ENCODE results near the gene KLC3. TPM values are rescaled to one million over a fixed set of nuclear protein-coding genes. Genes with fewer than 3 reads are reported as not detected.

The KLC3 gene
- polyA plus RNA-seq, 3 donors: 0.97 to 1.1 (median 1.1) TPM

DNA sequence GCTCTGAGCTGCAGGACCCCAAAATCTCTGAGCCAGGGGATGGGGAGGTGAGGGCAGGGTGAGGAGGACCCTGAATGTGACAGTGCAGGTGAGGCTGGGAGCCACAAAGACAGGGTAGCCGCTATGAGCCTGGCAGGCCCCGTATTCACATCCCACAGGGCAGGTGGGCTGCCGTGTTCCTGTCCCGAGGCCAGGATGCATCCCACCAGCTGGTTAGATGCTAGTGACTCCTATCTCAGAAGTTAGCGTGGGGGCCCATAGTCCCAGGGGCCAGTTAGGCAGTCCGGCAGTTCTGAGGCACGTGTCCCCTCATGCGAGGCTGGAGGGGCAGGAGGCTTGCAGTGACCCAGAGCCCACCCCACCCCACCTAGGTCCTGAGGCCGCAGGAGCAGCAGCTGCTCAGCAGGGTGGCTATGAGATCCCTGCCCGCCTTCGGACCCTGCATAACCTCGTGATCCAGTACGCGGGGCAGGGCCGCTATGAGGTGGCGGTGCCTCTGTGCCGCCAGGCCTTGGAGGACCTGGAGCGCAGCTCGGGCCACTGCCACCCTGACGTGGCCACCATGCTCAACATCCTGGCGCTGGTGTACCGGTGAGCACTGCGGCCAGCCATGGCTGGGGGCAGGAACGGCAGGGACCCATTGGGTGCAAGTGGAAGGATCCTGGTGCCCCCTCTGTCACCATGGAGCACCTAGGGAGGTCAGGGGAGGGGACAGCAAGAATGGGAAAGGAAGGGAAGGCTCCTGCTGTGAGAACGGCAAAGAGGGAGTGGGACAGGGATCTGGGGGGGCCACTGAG lies 7.2 kb downstream of the KLC3 start:
- no peak for DNase-seq (ENCODE audit: low read depth in 3 of 3, low spot score in 2 of 3)

DNA sequence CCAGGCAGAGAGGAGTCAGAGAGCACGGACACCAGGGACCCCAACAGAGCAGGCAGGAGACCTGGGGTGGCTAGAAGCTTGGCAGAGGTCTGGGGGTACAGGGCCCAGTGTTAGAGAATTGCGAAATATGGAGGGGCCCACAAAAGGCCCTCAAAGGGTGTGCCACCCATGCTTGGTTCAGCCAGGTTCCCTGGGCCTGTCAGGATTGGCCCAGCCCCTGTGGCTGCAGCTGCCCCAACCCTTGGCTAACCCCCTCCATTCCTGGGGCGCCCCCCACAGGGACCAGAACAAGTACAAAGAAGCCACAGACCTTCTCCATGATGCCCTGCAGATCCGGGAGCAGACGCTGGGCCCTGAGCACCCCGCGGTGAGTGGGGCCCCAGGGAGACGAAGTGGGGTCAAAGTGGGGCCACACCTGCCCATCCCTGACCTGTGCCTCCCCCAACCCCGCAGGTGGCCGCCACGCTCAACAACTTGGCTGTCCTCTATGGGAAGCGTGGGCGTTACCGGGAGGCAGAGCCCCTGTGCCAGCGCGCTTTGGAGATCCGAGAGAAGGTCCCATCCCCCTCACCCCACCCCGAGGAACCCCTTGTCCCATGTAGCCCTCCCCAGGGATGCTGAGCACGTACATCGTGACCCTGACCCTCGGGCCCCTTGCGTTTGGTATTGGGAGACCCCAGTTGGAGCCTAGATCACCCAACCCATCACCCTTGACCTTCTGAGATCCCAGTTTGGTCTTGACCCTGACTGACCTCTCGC lies 8.0 kb downstream of the KLC3 start:
- DNase-seq (ENCODE audit: low read depth in 3 of 3, low spot score in 2 of 3): no peak

DNA sequence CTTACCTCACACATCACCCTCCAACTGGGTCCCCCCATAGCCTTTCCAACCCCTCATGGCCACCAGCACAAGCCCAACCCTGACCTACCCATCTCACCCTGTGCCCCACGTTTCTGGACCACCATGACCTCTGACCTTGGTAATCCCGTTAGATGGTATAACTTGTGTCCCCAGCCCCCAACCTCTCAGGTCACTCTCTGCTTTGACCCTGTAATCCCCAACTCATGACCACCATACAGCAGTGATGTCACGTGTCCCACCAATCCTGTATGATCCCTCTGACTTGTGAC lies 8.5 kb downstream of the KLC3 start:
- no peak for DNase-seq (ENCODE audit: low read depth in 3 of 3, low spot score in 2 of 3)

DNA sequence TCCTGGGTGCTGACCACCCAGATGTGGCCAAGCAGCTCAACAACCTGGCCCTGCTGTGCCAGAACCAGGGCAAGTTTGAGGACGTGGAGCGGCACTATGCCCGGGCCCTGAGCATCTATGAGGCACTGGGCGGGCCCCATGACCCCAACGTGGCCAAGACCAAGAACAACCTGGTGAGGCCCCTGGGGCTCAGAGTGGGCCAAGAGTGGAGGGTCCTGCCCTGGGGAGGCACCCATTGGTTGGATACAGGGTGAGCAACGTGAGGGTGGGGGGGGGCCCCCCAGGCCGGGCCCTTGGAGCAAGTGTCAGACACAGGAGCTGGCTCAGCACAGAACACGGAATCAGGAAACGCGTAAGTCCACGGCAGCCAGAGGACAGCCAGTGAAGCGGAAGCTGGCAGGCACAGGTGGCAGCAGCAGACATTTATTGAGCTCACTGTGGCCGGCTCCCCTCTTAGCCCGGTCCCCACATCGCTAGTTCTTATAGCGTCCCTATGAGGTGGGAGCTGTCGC lies 8.9 kb downstream of the KLC3 start:
- no peak for DNase-seq (ENCODE audit: low read depth in 3 of 3, low spot score in 2 of 3)

DNA sequence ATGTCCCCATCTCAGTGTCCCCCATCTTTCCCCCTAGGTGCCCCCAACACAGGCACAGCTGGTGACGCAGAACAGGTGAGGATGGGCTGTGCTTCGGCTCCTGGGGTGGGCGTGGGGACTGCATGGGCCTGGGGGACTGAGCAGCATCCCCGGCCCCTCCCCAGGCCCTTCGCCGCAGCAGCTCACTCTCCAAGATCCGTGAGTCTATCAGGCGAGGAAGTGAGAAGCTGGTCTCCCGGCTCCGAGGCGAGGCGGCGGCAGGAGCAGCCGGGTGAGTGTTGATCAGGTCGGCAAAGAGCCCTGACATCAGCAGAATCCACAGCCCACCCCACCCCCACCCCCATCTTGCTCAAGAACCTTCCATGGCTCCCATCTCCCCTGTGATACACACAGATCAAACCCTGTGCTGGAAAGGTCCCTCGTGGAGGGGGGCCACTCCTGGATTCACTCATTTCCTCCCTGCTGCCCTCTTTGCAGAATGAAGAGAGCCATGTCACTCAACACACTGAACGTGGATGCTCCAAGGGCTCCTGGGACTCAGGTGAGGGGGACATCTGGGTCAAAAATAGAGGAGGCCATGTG lies 10.0 kb downstream of the KLC3 start:
- DNase-seq (ENCODE audit: low read depth in 3 of 3, low spot score in 2 of 3): no peak

DNA sequence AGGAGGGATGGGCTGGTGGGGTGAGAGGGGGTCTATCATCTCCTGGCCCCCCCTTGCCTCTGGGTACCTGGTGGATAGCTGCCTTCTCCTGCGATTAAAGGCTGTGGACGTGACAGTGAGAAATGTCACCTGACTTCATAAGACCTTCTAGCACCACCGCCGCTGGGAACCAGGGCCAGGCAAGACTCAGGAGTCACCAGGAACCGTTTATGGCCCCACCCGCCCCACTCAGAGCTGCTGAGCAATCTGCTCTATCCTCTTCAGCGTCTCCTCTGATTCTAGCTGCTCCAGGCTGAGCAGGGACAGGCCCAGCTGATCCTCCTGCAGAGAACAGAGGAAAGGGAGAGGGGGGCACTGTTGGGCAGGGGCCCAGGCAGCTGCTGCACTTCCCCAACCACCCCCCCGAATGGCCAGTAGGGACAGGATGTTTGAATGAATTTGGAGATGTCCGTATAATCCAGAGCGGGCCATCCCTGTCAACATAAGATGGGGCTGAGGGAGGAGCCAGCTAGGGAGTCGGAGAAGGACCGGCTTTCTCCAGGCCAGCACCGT lies 10.9 kb downstream of the KLC3 start:
- DNase-seq (ENCODE audit: low read depth in 3 of 3, low spot score in 2 of 3): no peak

DNA sequence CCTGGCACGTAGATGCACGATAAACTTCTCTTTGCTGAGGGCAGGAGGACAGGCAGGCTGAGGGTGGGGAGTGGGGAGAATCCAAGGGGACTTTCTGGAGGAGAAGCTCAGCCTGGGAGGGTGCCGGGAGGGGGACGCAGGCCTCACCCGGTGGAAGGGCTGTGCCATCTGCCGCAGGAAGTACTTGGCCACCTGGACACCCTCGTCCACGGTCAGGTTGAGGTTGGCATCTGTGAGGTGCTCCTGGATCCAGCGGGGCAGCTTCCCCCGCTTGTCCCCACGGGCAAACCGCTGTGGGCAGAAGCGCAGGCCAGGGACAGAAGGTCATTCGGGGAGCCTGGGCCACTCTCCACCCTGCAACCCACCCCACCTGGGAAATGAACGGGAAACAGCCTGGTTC lies 11.5 kb downstream of the KLC3 start:
- DNase-seq (ENCODE audit: low read depth in 3 of 3, low spot score in 2 of 3): no peak

DNA sequence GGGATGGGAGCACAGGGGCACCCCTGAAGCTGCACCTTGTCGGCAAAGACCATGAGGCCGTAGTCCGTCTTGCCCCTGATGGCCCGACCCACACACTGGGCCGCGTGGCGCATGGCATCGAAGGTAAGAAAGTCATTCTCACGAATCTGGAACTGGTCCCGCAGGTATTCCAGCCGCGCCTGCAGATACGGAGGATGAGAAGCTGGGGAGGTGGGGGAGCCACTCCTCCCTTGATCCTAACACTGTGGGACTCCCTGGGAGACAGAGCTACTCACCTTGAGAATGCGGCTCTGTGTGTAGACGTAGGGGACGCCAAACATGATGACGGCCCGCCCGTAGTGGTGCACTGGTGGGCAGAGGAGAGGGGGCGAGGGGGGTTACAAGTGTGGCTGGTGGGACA lies 11.9 kb downstream of the KLC3 start:
- DNase-seq (ENCODE audit: low read depth in 3 of 3, low spot score in 2 of 3): no peak

DNA sequence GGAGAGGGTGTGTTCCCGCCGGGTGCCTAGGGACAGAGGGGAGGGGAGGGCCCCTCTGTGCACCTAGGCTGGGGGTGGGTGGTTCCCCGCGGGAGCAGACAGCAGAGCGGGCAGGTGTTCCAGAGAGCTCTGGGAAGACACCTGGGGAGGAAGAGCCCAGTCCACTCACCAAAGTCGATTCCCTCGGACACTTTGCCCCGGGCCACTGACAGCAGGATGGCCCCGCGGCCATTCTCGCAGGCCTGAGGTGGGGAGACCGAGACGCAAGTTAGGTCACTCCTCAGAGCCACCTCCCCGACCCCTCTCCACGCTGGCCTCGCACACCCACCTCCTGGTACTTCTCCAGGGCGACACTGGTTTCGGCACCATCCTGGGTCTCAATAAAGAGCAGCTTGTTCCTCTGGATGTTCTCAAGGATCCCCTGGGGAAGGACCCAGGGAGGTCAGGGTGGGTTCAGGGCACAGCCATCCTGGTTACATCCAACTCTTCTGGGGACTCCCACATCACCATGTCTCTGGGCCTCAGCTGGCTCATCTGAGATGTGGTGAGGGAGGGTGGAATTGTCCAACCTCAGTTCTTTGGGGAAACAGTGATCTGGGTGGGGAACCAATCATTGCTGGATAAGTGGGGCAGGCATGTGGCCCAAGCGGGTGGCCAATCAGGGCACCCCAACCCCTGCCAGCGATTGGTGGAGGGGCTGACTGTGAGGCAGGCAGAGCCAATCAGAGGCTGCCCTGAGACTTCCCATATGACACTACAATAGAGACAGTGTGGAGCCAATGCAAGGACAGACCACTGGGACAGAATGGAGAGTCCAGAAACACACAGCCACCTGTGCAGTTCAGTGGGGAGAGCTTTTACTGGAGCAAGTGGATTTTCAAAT lies 12.6 kb downstream of the KLC3 start:
- DNase-seq (ENCODE audit: low read depth in 3 of 3, low spot score in 2 of 3): no peak

DNA sequence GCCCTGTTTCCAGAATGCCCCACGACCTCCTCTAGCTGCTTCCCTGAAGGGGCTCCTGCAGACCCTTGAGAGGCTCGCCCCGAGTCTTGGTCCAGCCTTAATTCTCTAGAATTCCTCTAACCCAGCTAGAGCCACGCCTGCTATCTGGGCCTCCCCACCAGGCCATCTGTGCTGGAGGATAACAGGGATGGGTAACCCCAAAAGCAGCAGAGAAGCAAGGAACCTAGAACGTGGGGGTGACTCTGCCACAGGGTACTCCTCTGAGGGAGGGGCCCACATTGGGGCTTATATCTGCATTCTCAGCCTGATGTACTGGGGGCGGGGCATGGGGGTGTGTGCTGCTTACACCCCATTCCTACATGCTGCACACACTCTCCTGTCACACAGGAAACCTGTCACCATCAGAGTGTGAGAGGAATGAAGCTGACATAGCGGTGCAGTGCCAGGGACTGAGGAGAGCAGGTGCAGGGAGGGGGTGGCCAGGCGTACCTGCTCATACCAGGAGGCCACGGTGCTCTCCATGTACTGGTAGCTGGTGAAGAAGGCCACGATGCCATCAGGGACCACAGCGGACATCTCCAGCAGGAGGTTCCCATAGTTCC lies 13.8 kb downstream of the KLC3 start:
- DNase-seq (ENCODE audit: low read depth in 3 of 3, low spot score in 2 of 3): no peak

DNA sequence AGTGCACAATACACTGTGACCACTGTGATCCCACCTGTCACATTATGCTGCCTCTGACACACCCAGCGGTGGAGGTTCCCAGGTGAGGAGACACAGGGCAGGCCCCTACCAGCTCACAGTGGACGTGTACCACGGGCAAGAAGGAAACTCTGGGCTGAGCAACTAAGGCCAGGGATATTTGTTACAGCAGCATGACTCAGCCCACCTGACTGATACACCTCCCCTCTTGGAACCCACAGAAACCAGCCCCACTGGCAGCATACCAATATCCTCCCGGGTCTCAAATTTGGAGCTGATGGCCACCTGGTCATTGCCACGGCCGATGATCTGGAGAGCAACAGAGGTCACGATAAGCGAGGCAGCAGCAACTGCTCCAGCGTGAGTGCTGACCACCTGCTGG lies 14.9 kb downstream of the KLC3 start:
- DNase-seq (ENCODE audit: low read depth in 3 of 3, low spot score in 2 of 3): no peak

DNA sequence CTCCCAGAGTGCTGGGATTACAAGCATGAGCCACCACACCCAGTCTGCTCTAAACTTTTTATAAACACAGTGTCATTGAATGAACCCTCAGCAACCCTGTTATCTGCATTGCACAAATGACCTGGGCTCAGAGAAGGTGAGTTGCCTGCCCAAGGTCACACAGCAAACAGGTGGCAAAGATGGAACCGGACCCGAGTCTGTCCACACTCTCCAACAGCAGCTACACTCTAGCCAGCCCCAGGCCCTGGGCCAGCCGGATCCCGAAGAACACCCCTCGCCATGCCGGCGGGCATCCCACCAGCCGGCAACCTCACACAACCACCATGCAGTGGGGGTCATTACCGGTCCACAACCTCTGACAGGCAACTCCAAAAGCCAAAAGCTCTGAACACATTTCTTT lies 15.4 kb downstream of the KLC3 start:
- no peak for DNase-seq (ENCODE audit: low read depth in 3 of 3, low spot score in 2 of 3)

DNA sequence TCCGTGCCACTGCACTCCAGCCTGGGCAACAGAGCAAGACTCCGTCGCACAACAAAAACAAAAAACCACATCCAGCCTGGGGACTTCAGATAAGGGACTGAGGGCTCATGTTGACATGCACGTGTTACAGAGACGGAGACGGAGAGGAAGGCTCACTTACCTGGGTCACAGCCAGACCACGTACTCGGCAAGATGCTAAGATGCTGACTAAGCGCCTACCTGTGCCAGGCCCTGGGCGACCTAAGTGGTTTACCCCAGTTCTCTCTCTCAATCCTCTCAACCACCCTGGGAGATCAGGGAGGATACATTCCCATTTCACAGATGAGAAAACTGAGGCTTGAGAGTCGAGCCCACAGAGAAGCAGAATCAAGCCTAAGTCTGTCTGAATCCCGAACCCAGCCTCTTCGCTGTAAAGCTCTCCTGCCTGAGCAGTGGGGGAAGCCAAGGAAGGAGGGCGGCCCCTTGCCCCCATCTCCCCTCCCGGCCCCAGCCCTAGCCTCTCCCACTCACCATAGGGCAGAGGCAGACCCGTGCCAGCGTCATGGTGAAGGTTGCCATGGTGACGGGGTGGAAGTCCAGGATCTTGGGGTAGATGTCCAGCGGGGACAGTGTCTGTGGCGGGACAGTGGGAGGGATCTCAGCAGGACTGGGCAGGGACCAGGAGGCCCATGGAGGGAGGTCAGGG lies 16.4 kb downstream of the KLC3 start:
- DNase-seq (ENCODE audit: low read depth in 3 of 3, low spot score in 2 of 3): no peak

DNA sequence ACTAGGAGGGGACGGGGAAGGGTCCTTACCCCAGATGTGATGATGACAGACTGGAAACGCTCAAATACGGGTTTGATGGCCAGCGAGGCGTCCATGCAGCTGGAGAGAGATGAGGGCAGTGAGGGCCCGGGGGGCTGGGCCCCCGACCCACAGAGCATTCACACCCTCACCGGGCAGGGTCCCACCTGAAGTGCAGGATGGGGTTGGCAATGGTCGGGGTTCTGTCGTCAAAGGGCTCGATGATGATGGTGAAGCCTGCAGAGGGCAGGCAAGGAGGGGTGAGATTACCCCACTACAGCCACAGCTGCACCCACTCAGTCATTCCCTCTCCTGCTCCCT lies 16.9 kb downstream of the KLC3 start:
- DNase-seq (ENCODE audit: low read depth in 3 of 3, low spot score in 2 of 3): no peak

DNA sequence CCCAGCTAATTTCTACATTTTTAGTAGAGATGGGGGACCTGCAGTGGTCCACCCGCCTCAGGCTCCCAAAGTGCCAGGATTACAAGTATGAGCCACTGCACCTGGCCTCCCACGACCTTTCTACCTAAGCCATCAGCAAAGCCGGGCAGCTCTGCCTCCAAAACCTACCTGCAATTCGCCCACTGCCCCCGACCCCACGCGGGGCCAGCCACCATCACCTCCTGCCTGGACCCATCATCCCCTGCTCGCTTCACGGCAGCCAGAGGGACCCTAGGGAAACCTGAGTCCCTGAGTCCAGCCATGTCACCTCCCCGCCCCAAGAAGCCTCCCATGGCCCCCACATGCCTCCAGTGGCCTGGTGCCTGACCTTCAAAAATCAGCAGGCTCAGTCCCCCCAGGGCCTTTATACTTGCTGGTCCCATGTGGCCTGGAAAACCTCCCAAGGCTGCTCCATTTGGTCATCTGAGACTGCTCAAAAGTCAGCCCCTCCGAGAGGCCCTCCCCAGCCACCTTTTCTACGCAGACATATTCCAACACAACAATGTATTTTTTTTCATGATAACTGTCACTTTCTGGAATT lies 17.8 kb downstream of the KLC3 start:
- no peak for DNase-seq (ENCODE audit: low read depth in 3 of 3, low spot score in 2 of 3)

DNA sequence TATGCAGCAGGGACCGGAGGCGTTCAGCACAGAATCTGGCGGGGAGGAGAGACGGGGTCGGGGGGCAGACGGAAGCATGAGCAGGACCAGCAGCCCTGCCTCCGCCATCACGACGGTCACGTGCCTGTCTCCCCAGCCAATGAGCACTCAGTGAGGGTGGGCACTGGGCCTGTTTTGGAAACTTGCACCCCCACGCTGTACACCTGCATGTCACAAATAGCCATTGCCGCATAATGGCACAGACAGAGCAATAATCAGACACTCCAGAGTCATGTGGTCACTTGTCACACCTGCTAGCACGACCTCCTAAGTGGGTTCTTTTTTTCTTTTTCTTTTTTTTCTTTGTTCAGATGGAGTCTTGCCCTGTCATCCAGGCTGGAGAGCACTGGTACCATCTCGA lies 21.1 kb downstream of the KLC3 start:
- no peak for DNase-seq (ENCODE audit: low read depth in 3 of 3, low spot score in 2 of 3)

DNA sequence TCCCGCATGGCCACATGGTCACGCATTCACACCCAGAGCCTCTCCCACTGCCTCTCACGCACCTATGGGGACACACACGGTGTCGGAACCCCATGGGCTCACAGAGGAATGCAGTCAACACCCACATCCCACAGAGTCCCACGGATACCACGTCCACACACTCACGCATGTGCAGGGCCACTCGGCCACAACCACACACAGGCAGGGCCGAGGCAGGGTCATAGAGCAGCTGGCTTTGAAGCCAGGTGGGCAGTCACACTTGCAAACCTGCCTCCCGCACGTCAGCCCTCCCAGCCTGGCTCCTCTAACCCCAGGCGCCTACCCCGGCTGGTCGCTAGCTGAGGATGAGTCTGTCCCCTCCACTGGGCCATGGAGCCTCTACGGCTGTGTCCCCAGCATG lies 21.7 kb downstream of the KLC3 start:
- DNase-seq (ENCODE audit: low read depth in 3 of 3, low spot score in 2 of 3): no peak

DNA sequence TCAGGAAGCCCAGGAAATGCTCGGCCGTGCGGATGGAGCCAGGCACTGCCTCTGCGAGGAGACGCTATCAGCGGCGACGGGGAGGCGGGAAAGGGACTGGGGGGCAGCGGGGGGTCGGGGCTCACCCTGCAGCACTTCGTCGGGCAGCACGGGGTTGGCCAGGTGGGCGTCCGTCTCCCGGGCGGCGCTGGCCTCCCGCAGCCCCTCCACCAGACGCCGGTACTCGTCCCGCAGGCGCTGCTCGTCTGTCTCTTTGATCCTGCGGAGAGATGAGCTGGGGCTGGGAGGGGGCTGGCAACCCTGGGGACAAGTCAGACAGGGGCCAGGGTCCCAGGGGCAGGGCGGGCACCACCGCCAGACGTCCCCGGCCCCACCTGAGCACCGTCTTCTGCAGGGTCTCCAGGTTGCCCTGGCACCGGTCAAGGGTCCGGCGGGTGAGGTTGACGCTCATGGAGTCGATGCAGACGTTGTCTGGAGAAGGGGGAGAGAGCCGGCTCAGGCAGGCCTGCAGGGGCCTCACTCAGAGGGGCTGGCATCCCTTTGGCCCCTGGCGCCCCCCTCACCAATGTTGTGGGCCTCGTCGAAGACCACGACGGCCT lies 23.4 kb downstream of the KLC3 start:
- no peak for DNase-seq (ENCODE audit: low read depth in 3 of 3, low spot score in 2 of 3)

DNA sequence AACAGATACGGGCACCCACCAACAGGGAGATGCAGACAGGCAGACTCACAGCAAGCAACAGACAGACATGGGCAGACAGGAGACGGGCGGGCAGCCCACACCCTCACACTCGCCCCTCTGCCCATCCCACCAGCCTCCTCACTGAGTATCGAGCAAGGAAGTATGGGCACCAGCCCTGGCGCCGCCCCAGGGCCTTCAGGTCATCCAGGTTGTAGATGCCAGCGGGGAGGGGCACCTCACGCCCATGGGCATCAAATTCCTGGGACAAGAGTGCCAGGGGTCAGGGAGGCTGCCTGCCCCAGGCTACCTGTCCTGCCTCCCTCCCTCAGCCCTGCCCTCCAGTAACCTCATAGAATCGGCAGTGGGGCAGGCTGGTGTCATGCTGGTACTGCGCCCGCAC lies 24.1 kb downstream of the KLC3 start:
- no peak for DNase-seq (ENCODE audit: low read depth in 3 of 3, low spot score in 2 of 3)

All from right renal cortex interstitium (tissue), 3 donors.